ENCODE data around the gene GLIS1.

The GLIS1 gene

GRCh38 chr1:53459321-53460175 is 279.4 kb downstream of the GLIS1 start, which contains the start of gene DMRTB1:
Gene DMRTB1, plus strand, starts transcription at chr1:53459399. Its CDS starts 55 bp downstream, at chr1:53459454.
- Histone ChIP-seq H3K9me3 (ENCODE audit: control insufficient read depth in 5 of 5, low read length in 5 of 5) (no peaks in the 10 kb centered on the region), H3K4me1 (ENCODE audit: control insufficient read depth in 5 of 5, insufficient read depth in 5 of 5, low read length in 5 of 5) (no peaks in the 10 kb centered on the region), H3K4me3 (ENCODE audit: low read depth in 1 of 5, low read length in 5 of 5) (no peak within 1 kb of the TSS), H3K27ac (ENCODE audit: low read depth, low read length) (no peak within 1 kb of the TSS), H3K27me3 (ENCODE audit: control insufficient read depth in 5 of 5, insufficient read depth in 4 of 5, low read length in 5 of 5) (peaks cover 0 to 11% (median 4%) of the 10 kb centered on the region in 5 donors), H3K9ac (ENCODE audit: low read length in 5 of 5) (no peak within 1 kb of the TSS), H3K36me3 (ENCODE audit: control insufficient read depth in 5 of 5, insufficient read depth in 5 of 5, low read length in 5 of 5) (no peaks in the 10 kb centered on the region)

GRCh38 chr1:53458634-53459033 is 280.3 kb downstream of the GLIS1 start:
- H3K27me3 ChIP-seq (ENCODE audit: control insufficient read depth in 5 of 5, insufficient read depth in 4 of 5, low read length in 5 of 5) = peaks cover 0 to 11% (median 4%) of the 10 kb centered on the region in 5 donors
- H3K27ac ChIP-seq (ENCODE audit: low read depth, low read length) = no peak overlapping the region
- no peaks in the 10 kb centered on the region for H3K9me3 ChIP-seq (ENCODE audit: control insufficient read depth in 5 of 5, low read length in 5 of 5)
- no peaks in the 10 kb centered on the region for H3K4me1 ChIP-seq (ENCODE audit: control insufficient read depth in 5 of 5, insufficient read depth in 5 of 5, low read length in 5 of 5)
- no peak overlapping the region for H3K4me3 ChIP-seq (ENCODE audit: low read depth in 1 of 5, low read length in 5 of 5)
- H3K36me3 ChIP-seq (ENCODE audit: control insufficient read depth in 5 of 5, insufficient read depth in 5 of 5, low read length in 5 of 5) = no peaks in the 10 kb centered on the region
- no peak overlapping the region for H3K9ac ChIP-seq (ENCODE audit: low read length in 5 of 5)

Measured in subcutaneous abdominal adipose tissue (tissue), 5 donors.